HG03575 (cell line): ENCODE measurements around the gene TSPAN17.

Experiments used
- ATAC-seq: cut with Tn5 transposase; IDR thresholded peaks from one replicate; pipeline ENCODE4 v1.9.1; 2021; ENCODE audit not compliant: unreplicated experiment, insufficient number of reproducible peaks, low FRiP score; ENCODE audit errors: extremely low read depth

The TSPAN17 gene

GRCh38 chr5:176619569-176620332, 27.5 kb upstream of the TSPAN17 start:
- ATAC-seq, result no peak

DNA sequence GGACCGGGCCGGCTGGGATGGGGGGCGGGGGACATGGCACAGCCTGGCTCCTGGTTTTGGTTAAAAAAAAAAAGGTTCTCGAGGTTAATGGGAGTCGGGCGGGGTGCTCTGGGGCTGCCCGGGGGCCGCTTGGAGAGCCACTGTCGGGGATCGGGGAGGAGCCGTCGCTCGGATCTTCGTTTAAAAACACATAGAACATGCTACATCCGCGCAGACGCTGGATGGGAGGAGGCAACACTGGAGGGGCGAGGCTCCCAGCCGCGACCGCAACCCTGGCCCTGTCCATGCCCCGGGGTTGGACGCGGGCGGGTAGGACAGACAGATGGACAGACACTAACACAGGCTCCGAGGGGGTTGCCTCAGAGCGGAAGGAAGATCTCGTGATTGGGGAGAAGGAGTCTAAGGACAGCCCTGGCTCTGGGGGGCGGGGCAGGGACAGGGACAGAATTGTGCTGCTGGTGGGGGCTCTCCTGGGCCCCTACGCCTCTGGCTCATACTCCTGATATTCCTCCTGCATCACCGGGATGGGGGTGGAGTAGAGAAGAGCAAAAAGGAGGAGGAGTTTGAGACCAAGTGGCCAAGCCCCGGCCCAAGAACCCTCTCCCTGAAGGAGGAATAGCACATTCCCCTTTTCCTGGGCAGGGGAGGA, 26.8 kb upstream of the TSPAN17 start:
- ATAC-seq, result no peak

- ATAC-seq, result no peak
These were observed 25.6 kb upstream of the TSPAN17 start for GRCh38 chr5:176621661-176622079.

GRCh38 chr5:176624142-176624541, 23.1 kb upstream of the TSPAN17 start:
- no peak for ATAC-seq

DNA sequence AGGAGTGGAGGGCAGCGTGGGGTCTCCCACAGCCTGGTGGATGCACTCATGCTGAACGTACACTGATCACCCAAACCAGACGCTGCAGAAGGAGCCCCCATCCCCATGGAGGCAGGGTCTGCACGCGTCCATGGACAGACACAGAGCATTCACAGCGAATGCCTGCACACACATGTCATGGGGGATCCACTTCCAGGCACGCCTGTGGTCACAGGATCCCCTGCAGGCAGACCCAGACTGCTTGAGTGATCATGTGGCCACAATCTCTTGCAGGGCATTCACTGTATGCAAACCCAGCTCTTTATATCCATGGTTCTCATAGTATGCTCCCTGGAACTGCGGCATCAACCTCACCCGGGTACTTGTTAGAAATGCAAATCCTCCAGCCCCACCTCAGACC, 22.3 kb upstream of the TSPAN17 start:
- no peak for ATAC-seq

GRCh38 chr5:176625512-176625911, 21.8 kb upstream of the TSPAN17 start:
- no peak for ATAC-seq

- ATAC-seq, result no peak
These were observed 21.1 kb upstream of the TSPAN17 start for GRCh38 chr5:176625966-176626875.

DNA sequence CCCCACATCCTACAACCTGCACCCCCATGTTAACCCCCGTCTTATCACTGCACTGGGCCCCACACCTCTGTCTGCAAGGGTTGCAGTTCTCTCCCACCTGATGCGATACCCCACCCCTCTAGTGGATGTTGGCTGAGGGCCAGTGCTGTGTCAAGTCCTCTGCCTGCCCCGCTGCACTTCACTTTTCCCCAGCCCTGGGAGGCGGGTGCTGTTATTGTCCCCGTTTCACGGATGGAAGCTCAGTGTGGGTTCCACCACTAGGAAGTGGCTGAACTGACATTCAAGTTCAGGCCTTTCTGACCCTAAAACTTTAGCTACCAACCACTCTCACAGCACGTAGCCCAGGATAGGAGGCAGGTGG, 20.4 kb upstream of the TSPAN17 start:
- ATAC-seq, result no peak

DNA sequence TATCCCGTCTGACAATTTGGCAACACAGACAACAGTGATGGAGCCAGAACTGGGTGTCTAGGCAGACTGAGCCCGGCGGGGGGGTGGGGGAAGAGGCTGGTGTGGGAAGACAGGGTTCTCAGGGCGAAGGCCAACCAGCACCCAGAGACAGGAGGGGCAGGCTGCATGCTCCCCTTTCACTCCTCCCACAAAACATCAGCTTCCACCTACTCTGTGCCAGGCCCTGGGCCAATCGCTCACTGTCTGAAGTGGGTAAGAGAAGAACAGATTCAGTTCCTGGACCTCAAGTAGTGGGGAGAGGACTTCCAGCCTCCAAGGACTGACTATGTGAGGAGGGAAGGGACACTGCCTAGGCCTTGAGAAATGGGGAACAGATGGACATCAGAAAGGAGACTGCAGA, 19.7 kb upstream of the TSPAN17 start:
- ATAC-seq, result no peak

- no peak for ATAC-seq
These were observed 18.7 kb upstream of the TSPAN17 start for GRCh38 chr5:176628406-176629228.

GRCh38 chr5:176629317-176629852, 17.9 kb upstream of the TSPAN17 start:
- no peak for ATAC-seq

GRCh38 chr5:176629853-176630680, 17.2 kb upstream of the TSPAN17 start, which contains the start of the genes EIF4E1B and SNCB:
TSS of gene EIF4E1B (plus strand) at chr5:176630675. CDS start at chr5:176642788, 12,113 bp downstream.
TSS of gene SNCB (minus strand) at chr5:176630534. CDS start at chr5:176629654, 880 bp downstream.
- no peak for ATAC-seq

DNA sequence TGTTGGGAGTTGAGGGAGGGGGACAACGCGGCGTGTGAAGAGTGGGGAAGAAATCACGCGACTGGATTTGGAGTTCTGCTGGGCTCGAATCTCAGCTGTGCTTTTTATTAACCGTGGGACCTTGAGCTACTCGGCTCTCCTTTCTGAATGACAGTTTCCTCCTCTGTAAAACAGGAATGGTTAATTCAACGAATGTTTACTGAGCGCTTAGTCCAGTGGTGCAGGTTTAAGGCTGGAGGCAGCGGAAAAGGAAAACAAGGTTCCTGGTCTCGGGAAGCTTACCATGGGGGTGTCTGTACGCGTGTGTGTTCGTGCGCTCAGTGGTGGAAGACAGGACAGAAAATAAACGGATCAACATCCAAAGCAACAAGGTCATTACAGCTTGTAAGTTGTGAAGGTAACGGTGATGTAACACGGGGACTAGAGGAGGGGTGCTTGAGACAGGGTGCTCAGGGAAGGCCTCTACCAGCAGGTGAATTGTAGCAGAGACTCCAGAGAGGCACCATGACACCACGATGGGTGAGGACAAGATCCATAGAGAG, 16.5 kb upstream of the TSPAN17 start:
- ATAC-seq, result no peak

DNA sequence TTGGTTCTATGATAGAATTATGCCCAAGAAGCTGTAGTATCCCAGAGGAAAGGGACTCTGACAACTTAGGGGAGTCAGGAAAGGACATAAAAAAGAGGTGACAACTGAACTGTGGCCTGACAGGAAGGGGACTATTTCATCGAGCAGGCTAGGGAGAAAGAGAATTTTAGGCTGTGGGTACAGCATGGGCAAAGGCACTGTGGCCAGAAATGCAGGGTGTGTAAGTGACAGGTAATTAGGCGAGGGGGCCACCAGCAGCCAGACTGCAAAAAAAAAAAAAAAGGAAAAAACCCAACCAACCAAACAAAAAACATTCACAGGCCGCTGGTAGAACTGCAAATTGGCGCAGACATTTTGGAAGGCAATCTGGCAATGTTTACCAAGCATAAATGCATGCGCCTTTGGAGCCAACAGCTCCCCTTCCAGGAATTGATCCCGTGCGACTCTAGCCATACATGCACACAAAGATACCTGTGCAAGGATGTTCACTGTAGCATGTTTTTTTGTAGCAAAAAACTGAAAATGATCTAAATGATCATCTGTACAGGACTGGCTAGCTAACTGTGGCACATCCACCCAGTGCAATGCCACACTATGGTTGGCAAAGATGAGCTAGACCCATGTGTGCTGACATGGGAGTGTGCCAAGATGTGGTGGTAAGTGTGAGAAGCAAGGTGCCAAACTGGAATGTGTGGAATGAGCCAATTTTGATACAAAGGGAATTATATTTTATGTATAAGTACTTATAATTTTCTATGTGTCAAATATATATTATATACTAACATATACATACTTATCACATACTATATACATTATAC, 15.7 kb upstream of the TSPAN17 start:
- no peak for ATAC-seq

DNA sequence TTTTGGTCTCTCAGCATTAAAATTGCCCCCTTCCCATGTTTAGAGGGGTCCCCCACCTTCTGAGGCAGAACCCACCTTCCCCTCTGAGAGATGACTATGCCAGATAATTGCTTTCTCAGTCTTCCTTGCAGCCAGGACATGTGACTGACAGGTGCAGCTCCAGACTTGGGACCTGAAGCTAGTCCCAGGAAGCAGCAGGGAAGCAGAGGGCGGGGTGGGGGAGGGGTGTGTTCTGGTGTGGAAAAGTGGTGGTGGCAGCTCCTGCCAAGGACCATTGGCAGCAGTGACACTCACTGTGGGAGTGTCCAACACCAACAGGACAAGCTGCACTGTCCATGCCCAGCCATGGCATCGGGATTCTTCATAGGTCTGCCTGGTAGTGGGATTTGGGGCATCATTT, 14.5 kb upstream of the TSPAN17 start:
- no peak for ATAC-seq

GRCh38 chr5:176633598-176633997, 13.7 kb upstream of the TSPAN17 start:
- ATAC-seq, result no peak

- ATAC-seq, result no peak
These were observed 10.9 kb upstream of the TSPAN17 start for GRCh38 chr5:176636426-176636825.
